Stimulated activated CD4-positive, alpha-beta T cell treated with anti-CD3 and anti-CD28 coated beads, Interleukin-15, amount 100 ng/mL, for 1 hour (primary cell): ENCODE data around the gene OR2V2.
A peak's percentile ranks its signal among the peaks of the same experiment; 100 is the strongest.
"Not testable (repeated sequence)": the region's sequence is repeated elsewhere in the genome, so short reads cannot be mapped to it uniquely, and the experiment has no call there.

Experiments
- DNase-seq, 2 donors: peaks; one replicate each; pipeline ENCODE4 v3.0.0-alpha.2; 2020; ENCODE audit warnings: low read depth in 1 of 2, low spot score in 1 of 2

Gene OR2V2

DNA sequence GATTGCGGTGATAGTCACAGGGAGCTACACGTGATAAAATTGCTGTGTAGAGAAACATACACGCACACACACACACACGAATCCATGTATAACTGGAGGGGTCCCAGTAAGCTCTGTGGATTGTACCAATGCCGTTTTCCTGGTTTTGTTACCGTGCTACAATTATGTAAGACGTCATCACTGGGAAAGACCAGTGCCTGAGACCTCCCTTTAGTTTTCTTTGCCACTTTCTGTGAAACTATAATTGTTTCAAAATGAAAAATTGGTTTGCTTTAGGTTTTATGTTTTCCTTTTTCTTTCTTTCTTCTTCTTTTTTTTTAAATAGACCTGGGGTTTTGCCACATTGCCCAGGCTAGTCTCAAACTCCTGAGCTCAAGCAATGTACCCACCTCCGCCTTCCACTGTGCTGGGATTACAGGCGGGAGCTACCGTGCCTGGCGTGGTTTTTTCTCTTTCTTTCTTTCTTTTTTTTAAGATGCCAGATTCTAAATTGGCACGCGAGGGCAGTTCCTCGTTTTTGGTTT, 21.3 kb downstream of the OR2V2 start:
- DNase-seq = no peak

DNA sequence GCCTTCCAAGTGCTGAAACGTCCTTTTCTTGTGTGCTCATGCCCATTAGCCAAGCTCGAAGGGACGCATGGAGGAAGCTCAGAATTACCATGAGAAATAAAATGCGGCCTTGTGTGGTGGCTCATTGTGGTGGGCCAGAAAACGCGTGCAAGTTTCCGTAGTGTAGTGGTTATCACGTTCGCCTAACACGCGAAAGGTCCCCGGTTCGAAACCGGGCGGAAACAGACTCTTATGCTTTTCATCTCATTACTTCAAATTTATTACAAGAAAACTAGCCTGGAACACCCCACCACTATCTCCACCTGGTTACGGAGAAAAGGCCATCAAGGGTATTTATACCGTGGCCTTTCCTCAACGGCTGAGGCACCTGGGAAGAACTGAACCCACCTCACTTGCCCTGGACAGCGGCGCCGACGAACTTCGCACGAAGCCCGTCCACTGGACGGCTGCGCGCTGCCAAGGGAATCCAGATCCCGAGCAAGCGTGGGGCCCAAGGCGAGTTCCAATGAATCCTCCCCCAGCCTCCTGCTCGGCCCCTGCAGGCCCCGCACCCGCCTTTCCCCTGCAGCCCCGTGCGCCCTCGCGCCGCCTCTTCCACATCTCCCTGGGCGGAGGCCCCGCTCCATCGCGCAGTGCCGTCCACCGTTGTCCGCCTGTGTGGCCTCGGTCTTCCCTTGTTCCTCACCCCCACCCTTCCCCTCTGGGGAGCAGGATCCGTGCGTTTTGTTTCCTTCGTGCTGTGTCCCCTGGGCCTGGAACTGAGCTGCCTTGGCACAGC, 22.3 kb downstream of the OR2V2 start:
- peak in 1 of 2 donors; percentile 79 for DNase-seq

GRCh38 chr5:181170237-181170825, 22.9 kb downstream of the OR2V2 start:
- DNase-seq = no peak

- no peak for DNase-seq
Observed at GRCh38 chr5:181170996-181171395, 23.6 kb downstream of the OR2V2 start.

DNA sequence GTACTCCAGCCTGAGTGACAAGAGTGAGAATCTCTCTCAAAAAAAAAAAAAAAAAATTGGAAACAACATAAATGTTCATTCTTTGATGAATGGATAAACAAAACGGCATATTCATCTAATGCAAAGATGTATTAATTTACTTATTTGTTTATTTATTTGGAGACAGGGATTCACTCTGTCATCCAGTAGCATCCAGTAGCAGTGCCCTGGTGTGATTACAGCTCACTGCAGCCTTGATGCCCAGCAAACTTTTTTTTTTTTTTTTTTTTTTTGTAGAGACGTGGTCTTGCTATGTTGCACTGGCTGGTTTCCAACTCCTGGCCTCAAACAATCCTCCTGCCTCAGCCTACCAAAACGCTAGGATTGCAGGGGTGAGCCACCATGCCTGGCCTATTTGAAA, 24.4 kb downstream of the OR2V2 start:
- DNase-seq = no peak

DNA sequence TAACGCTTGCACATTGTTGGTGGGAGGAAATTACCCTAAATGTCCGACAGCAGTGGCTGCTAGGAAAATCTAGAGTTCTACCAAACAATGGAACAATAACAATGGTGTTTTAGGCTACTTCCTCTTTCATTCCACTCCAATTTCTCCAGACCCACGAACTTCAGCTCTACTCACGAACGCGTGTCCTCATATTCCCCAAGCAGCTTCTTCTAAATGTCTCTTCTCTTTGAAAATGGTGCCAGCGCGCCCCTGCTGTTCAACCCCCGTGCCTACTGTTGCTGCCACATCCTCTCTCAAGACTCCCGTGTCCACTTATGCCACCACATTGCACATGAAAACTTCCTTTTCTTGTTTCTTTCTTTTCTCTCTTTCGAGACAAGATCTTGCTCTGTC, 25.6 kb downstream of the OR2V2 start:
- DNase-seq = no peak

DNA sequence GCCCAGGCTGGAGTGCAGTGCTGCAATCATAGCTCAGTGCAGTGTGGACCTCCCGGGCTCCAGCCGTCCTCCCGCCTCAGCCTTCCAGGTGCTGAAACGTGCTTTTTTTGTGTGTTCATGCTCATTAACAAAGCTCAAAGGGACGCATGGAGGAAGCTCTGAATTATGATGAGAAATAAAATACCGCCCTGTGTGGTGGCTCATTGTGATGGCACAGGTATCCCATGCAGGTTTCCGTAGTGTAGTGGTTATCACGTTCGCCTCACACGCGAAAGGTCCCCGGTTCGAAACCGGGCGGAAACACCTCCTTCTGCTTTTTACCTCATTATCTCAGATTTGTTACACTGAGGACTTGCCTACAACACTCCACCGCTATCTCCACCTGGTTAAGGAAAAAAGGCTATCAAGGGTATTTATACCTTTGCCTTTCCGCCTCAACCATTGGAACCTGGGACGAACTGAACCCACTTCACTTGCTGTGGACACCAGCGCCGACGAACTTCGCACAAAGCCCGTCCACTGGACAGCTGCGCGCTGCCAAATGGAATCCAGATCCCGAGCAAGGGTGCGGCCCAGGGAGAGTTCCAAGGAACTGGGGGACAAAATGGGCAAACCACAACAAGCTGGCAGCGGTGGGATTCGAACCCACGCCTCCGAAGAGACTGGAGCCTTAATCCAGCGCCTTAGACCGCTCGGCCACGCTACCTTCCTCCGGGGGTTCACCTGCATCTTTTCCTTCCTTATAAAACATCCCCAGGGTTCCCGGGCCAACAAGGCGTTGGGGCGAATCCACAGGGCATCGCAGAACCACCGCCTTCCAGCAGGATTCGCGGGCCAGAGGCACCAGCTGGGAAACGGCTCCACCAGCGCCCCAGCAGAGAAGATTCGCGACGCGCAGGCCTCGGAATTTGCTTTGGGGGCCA, 26.3 kb downstream of the OR2V2 start:
- peak in 1 of 2 donors; percentile 70 for DNase-seq

- no peak for DNase-seq
Observed at GRCh38 chr5:181176254-181176952, 29.0 kb downstream of the OR2V2 start.

GRCh38 chr5:181177559-181177958, 30.2 kb downstream of the OR2V2 start:
- not testable (repeated sequence) for DNase-seq

- peak in 1 of 2 donors; percentile 34 for DNase-seq
Observed at GRCh38 chr5:181181650-181182565, 34.5 kb downstream of the OR2V2 start.

DNA sequence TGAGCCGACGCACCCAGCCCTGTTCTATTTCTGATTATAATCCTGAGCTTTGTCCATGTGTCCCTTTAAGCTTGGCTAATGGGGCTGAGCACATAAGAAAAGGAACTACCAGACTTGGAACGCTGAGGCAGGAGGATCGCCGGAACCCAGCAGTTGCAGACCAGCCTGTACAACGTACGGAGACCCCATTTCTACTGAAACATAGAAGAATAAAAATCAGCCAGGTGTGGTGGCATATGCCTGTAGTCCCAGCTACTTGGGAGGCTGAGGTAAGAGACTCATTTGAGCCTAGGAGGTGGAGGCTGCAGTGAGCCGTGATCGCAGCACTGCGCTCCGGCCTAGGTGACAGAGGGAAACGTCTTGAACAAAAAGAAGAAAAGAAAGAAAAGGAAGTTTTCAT, 35.3 kb downstream of the OR2V2 start:
- DNase-seq = no peak

DNA sequence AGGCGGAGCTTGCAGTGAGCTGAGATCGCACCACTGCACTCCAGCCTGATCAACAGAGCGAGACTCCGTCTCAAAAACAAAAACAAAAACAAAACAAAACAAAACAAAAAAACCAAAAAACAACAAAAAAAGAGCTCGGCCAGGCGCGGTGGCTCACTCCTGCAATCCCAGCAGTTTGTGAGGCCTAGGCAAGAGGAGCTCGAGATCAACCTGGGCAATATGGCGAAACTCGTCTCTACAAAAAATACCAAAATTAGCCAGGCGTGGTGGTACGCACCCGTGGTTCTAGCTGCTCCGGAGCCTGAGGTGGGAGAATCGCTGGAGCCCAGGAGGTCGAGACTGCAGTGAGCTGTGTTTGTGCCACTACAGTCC, 37.4 kb downstream of the OR2V2 start:
- DNase-seq = no peak

- DNase-seq = no peak
Observed at GRCh38 chr5:181185560-181185959, 38.2 kb downstream of the OR2V2 start.

- no peak for DNase-seq
Observed at GRCh38 chr5:181186022-181186421, 38.6 kb downstream of the OR2V2 start.

DNA sequence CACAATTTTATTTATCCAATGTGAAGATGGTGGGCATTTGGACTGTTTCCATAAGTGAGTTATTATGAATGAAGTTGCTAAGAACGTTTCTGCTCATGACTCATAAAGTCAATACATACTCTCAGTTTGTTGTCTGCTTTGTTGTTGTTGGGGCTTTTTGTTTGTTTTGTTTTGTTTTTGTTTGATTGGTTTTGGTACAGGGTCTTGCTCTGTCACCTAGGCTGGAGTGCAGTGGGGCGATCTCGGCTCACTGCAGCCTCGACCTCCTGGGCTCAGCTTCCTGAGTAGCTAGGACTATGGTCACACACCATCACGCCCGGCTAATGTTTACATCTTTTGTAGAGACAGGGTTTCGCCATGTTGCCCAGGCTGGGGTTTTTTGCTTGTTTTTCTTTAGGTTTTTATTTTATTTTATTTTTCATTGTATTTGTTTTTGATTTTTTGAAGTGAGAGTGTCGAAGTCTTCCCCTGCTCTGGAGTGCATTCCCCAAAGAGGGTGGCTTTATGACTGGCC, 39.7 kb downstream of the OR2V2 start:
- no peak for DNase-seq

DNA sequence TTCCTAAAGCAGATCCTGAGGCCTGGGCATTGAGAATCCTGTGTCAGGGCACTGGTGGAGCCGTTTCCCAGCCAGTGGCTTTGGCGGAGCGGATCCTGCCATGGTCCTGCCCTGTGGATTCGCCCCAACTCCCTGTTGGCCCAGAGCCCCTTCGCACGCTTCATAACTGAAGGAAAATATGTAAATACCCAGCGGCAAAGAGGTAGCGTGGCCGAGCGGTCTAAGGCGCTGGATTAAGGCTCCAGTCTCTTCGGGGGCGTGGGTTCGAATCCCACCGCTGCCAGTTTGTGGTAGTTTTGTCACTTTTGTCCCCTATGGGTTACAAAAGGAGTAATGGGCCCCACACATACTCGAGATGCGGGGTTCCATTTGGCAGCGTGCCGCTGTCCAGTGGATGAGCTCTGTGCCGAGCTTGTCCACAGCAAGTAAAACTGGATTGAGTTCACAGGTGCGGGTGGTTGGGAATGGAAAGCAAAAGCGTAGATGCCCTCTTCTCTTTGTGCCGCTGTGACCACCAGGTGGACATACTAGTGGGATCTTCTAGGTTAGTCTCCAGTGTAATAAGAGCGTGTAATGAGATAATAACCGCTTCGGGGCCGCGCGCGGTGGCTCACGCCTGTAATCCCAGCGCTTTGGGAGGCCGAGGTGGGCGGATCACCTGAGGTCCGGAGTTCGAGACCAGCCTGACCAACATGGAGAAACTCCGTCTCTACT, 40.3 kb downstream of the OR2V2 start:
- DNase-seq = peak in 1 of 2 donors; percentile 46

DNA sequence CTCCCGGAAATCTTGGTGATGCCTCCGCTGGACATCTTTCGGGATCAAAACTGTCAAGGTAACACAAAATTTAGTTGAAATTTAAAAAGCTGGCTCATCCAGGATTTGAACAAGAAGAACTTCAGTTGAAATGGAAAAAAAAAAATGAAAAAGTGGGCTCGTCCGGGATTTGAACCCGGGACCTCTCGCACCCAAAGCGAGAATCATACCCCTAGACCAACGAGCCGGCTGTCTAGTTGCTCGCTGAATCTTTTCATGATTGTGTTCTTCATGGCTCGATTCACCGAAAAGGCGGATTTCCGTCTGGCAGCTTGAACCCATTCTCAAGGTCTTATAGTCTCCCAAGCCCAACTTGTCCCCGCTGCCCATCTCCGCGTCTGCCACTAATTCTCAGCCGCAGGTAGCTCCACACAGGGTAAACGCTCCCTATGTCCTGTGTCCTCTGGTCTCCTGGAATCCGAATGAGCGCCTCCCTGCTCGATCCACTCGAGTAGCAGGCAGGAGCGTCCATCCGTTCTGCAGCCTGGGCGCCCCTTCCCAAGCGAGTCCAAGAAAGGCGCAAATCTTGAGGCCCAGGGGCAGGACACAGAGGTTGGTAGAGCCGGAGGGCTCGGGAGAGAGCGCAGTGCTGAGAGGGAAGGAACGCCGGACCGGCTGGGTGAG, 41.4 kb downstream of the OR2V2 start:
- peak; percentile 62 to 69 for DNase-seq

- DNase-seq = peak; percentile 29 to 33
Observed at GRCh38 chr5:181189363-181189961, 42.1 kb downstream of the OR2V2 start.
